K562 (cell line): ENCODE measurements around the gene PITPNM1. TPM values are rescaled to one million over a fixed set of nuclear protein-coding genes. Genes with fewer than 3 reads are reported as not detected.
A peak's percentile ranks its signal among the peaks of the same experiment; 100 is the strongest.

ENCODE experiments used
- ATAC-seq: fragments of 200-7000 bp; cut with Tn5 transposase; 3 replicates; pipeline ENCODE4 v1.9.1; 2020; ENCODE audit warnings: moderate library complexity
- BruUV-seq: library from RNA; stranded (reverse); fragments of 400-500 nt; replicated peaks from 2 replicates; lab custom pipeline; 2021; lab: Mats Ljungman, UMichigan
- CTCF ChIA-PET: fragments of 300-600 bp; formaldehyde crosslinking; extraction: SDS; loops from one replicate; lab custom pipeline; 2021; ENCODE audit warnings: low intra/inter-chr PET ratio; lab: Yijun Ruan, JAX
- POLR2A ChIA-PET: fragments of 300-600, 350-650 bp; sonication (Branson Sonifier 250); formaldehyde crosslinking; extraction: SDS; loops from one replicate; lab custom pipeline; 2021; ENCODE audit warnings: antibody characterized with exemption, inconsistent platforms; lab: Yijun Ruan, JAX
- DNase-seq, 4 experiments: peaks; one replicate each; pipeline versions ENCODE4 v3.0.0 to v3.0.0-alpha.2; 2011 to 2018; ENCODE audit warnings: low spot score in 3 of 4, mixed read lengths in 3 of 4; ENCODE audit errors: extremely low read depth in 1 of 4
- FAIRE-seq: peaks from 2 replicates; lab custom pipeline; 2011; peaks lifted over from hg19 to GRCh38; lab: Jason Lieb, UNC
- H2AFZ ChIP-seq: 2 replicates; pipeline ENCODE4 v1.6.0; 2011; ENCODE audit warnings: low read depth, low read length, control low read depth, inconsistent platforms
- H3K27ac ChIP-seq: fragments of 200-600 bp; 3 replicates; pipeline ENCODE4 v1.8.0; 2011; ENCODE audit warnings: low read depth, mild to moderate bottlenecking, control low read depth, inconsistent platforms, low read length, moderate library complexity, mixed read lengths; ENCODE audit errors: extremely low read depth
- H3K27me3 ChIP-seq, 2 experiments: fragments of 300-600 bp in 1 of 2; 2 replicates in 1 of 2; 3 replicates in 1 of 2; pipeline versions ENCODE4 v1.6.0 to v1.8.0; 2011; ENCODE audit warnings: inconsistent platforms in 2 of 2, low read length in 2 of 2, mild to moderate bottlenecking in 1 of 2, mixed read lengths in 1 of 2, moderate library complexity in 1 of 2; ENCODE audit not compliant: control insufficient read depth in 2 of 2, insufficient read depth in 2 of 2
- H3K36me3 ChIP-seq: fragments of 300-600 bp; 3 replicates; pipeline ENCODE4 v1.8.0; 2011; ENCODE audit warnings: mild to moderate bottlenecking, low read length, inconsistent platforms; ENCODE audit not compliant: control insufficient read depth, insufficient read depth
- H3K4me1 ChIP-seq, 2 experiments: fragments of 200-600 bp in 1 of 2; replicated peaks in 1 of 2; 2 replicates in 1 of 2; 3 replicates in 1 of 2; pipeline versions ENCODE4 v1.5.1 to v1.8.0; 2011; ENCODE audit warnings: inconsistent platforms in 2 of 2, low read length in 2 of 2, mild to moderate bottlenecking in 1 of 2, mixed read lengths in 1 of 2, moderate library complexity in 1 of 2; ENCODE audit not compliant: control insufficient read depth in 2 of 2, insufficient read depth in 2 of 2
- H3K4me2 ChIP-seq: 2 replicates; pipeline ENCODE4 v1.6.1; 2011; ENCODE audit warnings: low read length, control low read depth, inconsistent platforms, mixed read lengths; ENCODE audit not compliant: insufficient read depth
- H3K4me3 ChIP-seq: fragments of 200-600 bp; sonication (generic), shearing (Covaris generic); 2 replicates; pipeline ENCODE4 v1.5.1; 2016; ENCODE audit warnings: control low read depth, inconsistent platforms
- H3K79me2 ChIP-seq: fragments of 200-600 bp; 3 replicates; pipeline ENCODE4 v1.8.0; 2011; ENCODE audit warnings: low read length, inconsistent platforms; ENCODE audit not compliant: control insufficient read depth, insufficient read depth
- H3K9ac ChIP-seq, 2 experiments: 2 replicates each; pipeline versions ENCODE4 v1.6.0 to v1.6.1; 2011; ENCODE audit warnings: low read depth in 2 of 2, low read length in 2 of 2, control low read depth in 1 of 2, inconsistent platforms in 1 of 2, mild to moderate bottlenecking in 1 of 2, mixed read lengths in 1 of 2; ENCODE audit not compliant: insufficient read depth in 1 of 2
- H3K9me1 ChIP-seq: one replicate; pipeline ENCODE4 v1.6.0; 2011; ENCODE audit warnings: inconsistent platforms, mild to moderate bottlenecking, low read length, moderate library complexity; ENCODE audit not compliant: control insufficient read depth, insufficient read depth
- H3K9me3 ChIP-seq: replicated peaks from 2 replicates; pipeline ENCODE4 v1.5.1; 2011; ENCODE audit warnings: low read depth, low read length, inconsistent platforms; ENCODE audit not compliant: control insufficient read depth, insufficient read depth
- H4K20me1 ChIP-seq: replicated peaks from 2 replicates; pipeline ENCODE4 v1.6.1; 2011; ENCODE audit warnings: low read length, inconsistent platforms, mixed read lengths; ENCODE audit not compliant: control insufficient read depth, insufficient read depth
- BCOR ChIP-seq: fragments of 450-650 bp; IDR thresholded peaks from 2 replicates; pipeline ENCODE4 v1.6.1; 2016
- GATAD2B ChIP-seq: fragments of 450-650 bp; IDR thresholded peaks from 2 replicates; pipeline ENCODE4 v1.6.1; 2017; ENCODE audit warnings: mild to moderate bottlenecking, borderline replicate concordance
- KDM1A ChIP-seq, 2 experiments: fragments of 450-650 bp; IDR thresholded peaks; 2 replicates each; pipeline ENCODE4 v1.6.1; 2016; ENCODE audit warnings: mild to moderate bottlenecking in 2 of 2
- KDM5B ChIP-seq: fragments of 200-600 bp; sonication (generic); IDR thresholded peaks from 2 replicates; pipeline ENCODE4 v1.6.1; 2012; ENCODE audit warnings: low read depth, mild to moderate bottlenecking, moderate library complexity, low read length, control low read depth, inconsistent platforms; ENCODE audit not compliant: insufficient replicate concordance
- NRF1 ChIP-seq, 2 experiments: fragments of 450-650 bp; IDR thresholded peaks in 1 of 2; conservative IDR thresholded peaks in 1 of 2; 2 replicates each; pipeline ENCODE4 v1.6.1; 2014; ENCODE audit warnings: mild to moderate bottlenecking in 2 of 2
- SMARCA5 ChIP-seq: fragments of 450-650 bp; IDR thresholded peaks from 2 replicates; pipeline ENCODE4 v1.6.1; 2016
- TBP ChIP-seq: optimal IDR thresholded peaks from 2 replicates; pipeline ENCODE3; 2011; ENCODE audit warnings: low read depth, low read length, improper control_type of control experiment
- ZNF217 ChIP-seq: sonication (generic); formaldehyde crosslinking; IDR thresholded peaks from 2 replicates; pipeline ENCODE4 v1.8.0; 2022; ENCODE audit warnings: mild to moderate bottlenecking, missing genetic modification reagents
- WGBS: fragments of 100-300 bp; shearing (Covaris generic); methylation state at CpG from one replicate; pipeline ENCODE4 v1.1.6; 2016; ENCODE audit warnings: low coverage, mixed read lengths; ENCODE audit not compliant: insufficient coverage; ENCODE audit errors: missing lambda C conversion rate; 5-methylcytosine and 5-hydroxymethylcytosine counted together
- in situ Hi-C: fragments of 300-500 bp; cut with MboI; formaldehyde crosslinking; loops from 4 replicates; pipeline ENCODE4 v1.15.0; 2018; ENCODE audit warnings: inconsistent platforms, mixed read lengths
- intact Hi-C: fragments of 100-400 bp; cut with micrococcal nuclease; formaldehyde crosslinking; loops from 2 replicates; pipeline ENCODE4 v1.14.2; 2022
- polyA plus RNA-seq, 8 experiments: library from polyadenylated mRNA; depleted of rRNA in 4 of 8; stranded (reverse) in 5 of 8; unstranded in 3 of 8; fragments of >200 nt; fragmentation: Nextera tagmentation in 2 of 8; fragmentation: Illumina TruSeq in 1 of 8; extraction: Ambion mirVana in 2 of 8; extraction: Trizol in 1 of 8; gene quantifications; 2 replicates each; pipeline versions ENCODE4 v1.2.1 to v1.2.3, GENCODE V29; 2011 to 2014; ENCODE audit warnings: inconsistent platforms in 1 of 8, missing spikeins in 1 of 8
- total RNA-seq, 7 experiments: library from RNA; depleted of rRNA in 6 of 7; stranded (reverse); fragments of >200 nt in 6 of 7; fragmentation: Illumina TruSeq in 2 of 7; extraction: Trizol in 2 of 7; gene quantifications; 2 replicates each; pipeline versions ENCODE4 v1.2.1 to v1.2.3, GENCODE V29; 2011 to 2021; ENCODE audit warnings: low replicate concordance in 1 of 7

Gene PITPNM1
- total and polyA plus RNA-seq, 9 of the 15 experiments (the other 6 are each of a cell fraction or from before 2014, with no cell fraction given): 0.11 to 53.7 (median 16.0) TPM

GRCh38 chr11:67538823-67539505 is 33.8 kb upstream of the PITPNM1 start:
- no peak overlapping the region for H3K4me3 ChIP-seq
- no peaks in the 10 kb centered on the region for H3K9me1 ChIP-seq
- H3K4me2 ChIP-seq: no peak overlapping the region
- DNase-seq (no peak), ATAC-seq (no peak), FAIRE-seq (no peak)
- no peak overlapping the region for H3K27ac ChIP-seq
- peaks cover 0 to 9% of the 10 kb centered on the region in 2 experiments; a peak in 3 of 5 replicates for H3K4me1 ChIP-seq
- H3K36me3 ChIP-seq: no peaks in the 10 kb centered on the region
- TF ChIP-seq BCOR (peak; percentile 64), KDM1A (IDR thresholded peaks at IDR 0.05) (peak in 1 of 2 experiments; percentile 37; a peak in 2 of 4 replicates), SMARCA5 (0 out of 2 replicates have a peak, but pooled peaks have one; percentile 26), KDM5B (no peak)
- no peaks in the 10 kb centered on the region for H4K20me1 ChIP-seq
- CTCF ChIA-PET: no interaction called here
- no peak overlapping the region for H2AFZ ChIP-seq
- WGBS: 46% methylated on average over 10 of the region's 10 CpGs
- in situ Hi-C loops: loop anchor here (25.0 kb wide), 1 partner anchor 1148 kb away; the partner anchor contains the start of gene GAL
- POLR2A ChIA-PET: interaction anchor here (0.5 to 0.8 kb wide), 2 partner anchors 28 to 137 kb away, joined by 3 read pairs; partner anchors contain the start of gene PPP1CA
- no peak overlapping the region for H3K9ac ChIP-seq
- no peaks in the 10 kb centered on the region for H3K9me3 ChIP-seq
- BruUV-seq: no TSS peak
- no peaks in the 10 kb centered on the region for H3K79me2 ChIP-seq
- intact Hi-C loops: no loop called here
- H3K27me3 ChIP-seq: no peaks in the 10 kb centered on the region

- no peak overlapping the region for H3K27ac ChIP-seq
- H3K9me3 ChIP-seq: no peaks in the 10 kb centered on the region
- intact Hi-C loops (no loop called here), in situ Hi-C loops (loop anchor here (25.0 kb wide), 1 partner anchor 1149 kb away; the partner anchor contains the start of gene GAL)
- ChIA-PET POLR2A (interaction anchor here (0.8 to 1.0 kb wide), 2 partner anchors 36 to 137 kb away, joined by 3 read pairs; partner anchors contain the start of gene PPP1CA), CTCF (no interaction called here)
- H3K9ac ChIP-seq: peak overlapping the region in 1 of 2 experiments; percentile 53; a peak in 1 of 4 replicates
- H3K79me2 ChIP-seq: no peaks in the 10 kb centered on the region
- no peaks in the 10 kb centered on the region for H3K36me3 ChIP-seq
- H3K9me1 ChIP-seq: no peaks in the 10 kb centered on the region
- WGBS: 19% methylated on average over 6 of the region's 6 CpGs
- no peak for TF ChIP-seq ZNF217 (CRISPR knock-in tag)
- TF ChIP-seq NRF1 (conservative IDR thresholded peaks at IDR 0.05 in 1 of 2, IDR thresholded peaks at IDR 0.05 in 1 of 2): peak; percentile 74 to 76
- no peak for TF ChIP-seq GATAD2B
- TF ChIP-seq TBP: no peak
- no peak overlapping the region for H3K4me3 ChIP-seq
- DNase-seq: no peak
- H2AFZ ChIP-seq: peak overlapping the region; percentile 38; the same call in 1 of the 2 replicates
- H3K4me1 ChIP-seq: peaks cover 0 to 9% of the 10 kb centered on the region in 2 experiments; a peak in 3 of 5 replicates
- no peaks in the 10 kb centered on the region for H3K27me3 ChIP-seq
- FAIRE-seq: no peak
- ATAC-seq: no peak
- no TSS peak for BruUV-seq
- no peak overlapping the region for H3K4me2 ChIP-seq
- no peaks in the 10 kb centered on the region for H4K20me1 ChIP-seq
Measured at GRCh38 chr11:67538306-67538705, 33.1 kb upstream of the PITPNM1 start.
